ENCODE results near the gene XRCC6.
A peak's percentile ranks its signal among the peaks of the same experiment; 100 is the strongest.

The XRCC6 gene

DNA sequence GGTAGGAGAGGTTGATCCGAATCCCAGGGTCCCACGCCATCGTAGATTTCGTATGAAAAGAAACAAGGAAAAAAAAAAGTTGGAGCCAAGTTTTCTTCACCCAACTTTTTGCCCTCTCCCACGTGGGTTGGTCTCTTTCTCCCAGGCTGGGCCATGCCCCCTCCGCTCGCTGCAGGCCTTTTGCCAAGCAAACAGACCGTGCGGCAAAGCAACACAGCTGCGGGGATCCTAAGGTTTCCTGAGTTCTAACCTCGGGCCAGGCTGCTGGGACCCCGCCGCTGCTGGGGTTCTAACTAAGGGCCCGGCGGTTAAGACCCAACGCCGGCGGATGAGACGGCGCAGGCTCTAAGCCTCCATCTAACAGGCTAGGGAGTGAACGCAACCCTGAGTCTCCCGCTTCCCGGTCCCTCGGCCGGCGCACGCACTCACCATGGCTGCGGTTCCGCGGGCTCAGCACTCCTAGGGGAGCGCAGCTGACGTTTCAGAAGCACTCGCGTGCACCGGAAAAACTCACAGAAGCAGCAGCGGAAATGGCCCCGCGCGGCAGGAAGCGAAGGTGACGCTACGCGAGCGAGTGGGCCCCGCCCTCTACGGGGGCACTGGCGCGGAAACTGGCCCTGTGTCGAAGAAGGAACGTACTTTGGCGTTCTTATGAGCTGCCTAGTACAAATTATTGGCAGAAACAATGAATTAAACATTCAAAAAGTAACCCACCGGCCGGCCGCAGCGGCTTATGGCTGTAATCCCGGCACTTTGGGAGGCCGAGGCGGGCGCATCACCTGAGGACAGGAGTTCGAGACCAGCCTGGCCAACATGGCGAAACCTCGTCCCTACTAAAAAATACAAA, 67.5 kb downstream of the XRCC6 start, which contains the start of gene SNU13:
SNU13 (minus strand) TSS at position 503 of the 847 bp plus-strand sequence; CDS start at position 432, 71 bp downstream.
- peak; percentile 92 for DNase-seq

DNA sequence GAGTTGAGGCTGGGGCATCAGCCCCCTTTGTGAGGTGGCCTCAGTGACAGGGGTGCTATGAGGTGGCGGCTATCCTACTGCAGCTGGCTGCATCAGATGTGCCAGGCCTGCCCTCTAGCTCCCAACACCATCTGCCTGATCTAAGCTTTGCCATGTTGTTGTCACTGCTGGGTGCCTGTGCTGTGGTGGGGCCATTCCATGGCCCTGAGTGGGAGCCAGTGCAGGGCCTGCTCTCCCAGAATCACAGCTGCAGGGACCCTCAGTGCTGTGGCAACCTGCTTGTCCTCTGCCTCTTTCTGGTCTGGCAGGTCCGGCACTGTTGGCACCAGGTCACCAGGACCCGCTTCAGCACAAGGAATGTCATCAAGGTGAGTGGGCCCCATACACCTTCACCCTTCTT, 69.4 kb downstream of the XRCC6 start:
- DNase-seq = no peak

DNA sequence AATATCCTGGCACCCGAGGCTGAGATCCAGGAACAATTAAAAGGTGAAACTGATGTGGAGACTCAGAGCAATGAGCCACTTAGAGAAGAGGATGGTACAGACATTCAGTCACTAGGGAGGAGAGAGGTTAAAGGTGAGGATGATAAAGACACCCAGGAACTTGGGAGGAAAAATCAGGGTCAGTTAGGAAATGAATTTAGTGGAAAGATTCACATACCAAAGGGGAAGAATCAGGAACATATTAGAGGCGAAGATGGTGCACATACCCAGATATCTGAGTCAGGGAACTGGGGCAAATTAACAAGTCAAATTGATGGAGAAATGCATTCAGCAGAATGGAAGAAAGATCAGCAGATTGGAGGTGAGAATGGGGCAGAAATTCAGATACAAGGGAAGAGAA, 74.1 kb downstream of the XRCC6 start:
- no peak for DNase-seq

DNA sequence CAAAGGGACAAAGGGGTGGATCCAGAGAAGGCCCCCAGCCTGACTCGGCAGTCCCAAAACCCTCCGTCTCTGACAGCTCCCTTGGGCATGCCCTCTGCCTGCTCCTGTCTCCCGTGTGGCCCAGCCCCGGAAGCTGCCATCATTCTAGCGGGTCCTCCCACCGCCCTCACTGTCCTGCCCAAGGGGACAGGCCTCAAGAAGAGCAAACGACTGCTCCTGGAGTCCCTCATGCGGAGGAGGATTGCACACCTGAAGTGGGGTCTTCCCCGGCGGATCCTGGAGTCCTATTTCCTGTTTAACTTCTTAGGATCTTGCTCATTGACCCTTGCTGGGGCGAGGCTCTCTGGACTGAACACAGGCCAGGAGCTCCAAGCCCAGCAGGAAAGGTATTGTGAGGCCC, 75.6 kb downstream of the XRCC6 start:
- DNase-seq = no peak

DNA sequence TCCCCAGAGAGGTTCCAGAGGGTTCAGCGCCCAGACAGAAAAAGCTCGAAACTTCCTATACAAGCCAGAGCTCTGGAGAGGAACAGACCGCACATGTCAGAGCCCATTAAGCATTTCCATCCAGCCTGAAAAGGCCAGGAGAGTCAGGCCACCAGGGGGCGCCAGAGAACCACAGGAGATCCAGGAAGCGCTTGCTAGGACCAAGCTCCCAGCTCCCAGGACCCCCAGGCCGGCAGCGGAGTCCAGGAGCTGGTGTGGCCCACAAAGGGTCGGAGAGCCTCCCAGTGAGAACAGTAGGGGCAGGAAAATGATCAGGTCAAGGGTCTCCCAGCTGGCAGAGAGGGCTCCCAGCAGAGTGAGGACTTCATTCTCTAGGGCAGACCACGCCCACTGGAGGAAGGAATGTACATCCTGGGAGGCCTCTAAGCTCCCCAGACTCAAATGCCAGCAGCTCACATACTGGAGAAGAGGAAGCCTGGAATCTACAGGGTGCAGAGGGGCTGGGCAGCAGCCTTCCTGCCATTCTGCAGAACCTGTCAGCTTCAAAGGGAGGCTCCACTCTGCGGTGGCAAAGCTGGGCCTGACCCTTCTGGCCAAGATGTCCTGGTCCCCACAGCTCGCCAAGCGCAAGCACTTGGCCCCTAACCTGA, 76.2 kb downstream of the XRCC6 start:
- DNase-seq = peak; percentile 92

DNA sequence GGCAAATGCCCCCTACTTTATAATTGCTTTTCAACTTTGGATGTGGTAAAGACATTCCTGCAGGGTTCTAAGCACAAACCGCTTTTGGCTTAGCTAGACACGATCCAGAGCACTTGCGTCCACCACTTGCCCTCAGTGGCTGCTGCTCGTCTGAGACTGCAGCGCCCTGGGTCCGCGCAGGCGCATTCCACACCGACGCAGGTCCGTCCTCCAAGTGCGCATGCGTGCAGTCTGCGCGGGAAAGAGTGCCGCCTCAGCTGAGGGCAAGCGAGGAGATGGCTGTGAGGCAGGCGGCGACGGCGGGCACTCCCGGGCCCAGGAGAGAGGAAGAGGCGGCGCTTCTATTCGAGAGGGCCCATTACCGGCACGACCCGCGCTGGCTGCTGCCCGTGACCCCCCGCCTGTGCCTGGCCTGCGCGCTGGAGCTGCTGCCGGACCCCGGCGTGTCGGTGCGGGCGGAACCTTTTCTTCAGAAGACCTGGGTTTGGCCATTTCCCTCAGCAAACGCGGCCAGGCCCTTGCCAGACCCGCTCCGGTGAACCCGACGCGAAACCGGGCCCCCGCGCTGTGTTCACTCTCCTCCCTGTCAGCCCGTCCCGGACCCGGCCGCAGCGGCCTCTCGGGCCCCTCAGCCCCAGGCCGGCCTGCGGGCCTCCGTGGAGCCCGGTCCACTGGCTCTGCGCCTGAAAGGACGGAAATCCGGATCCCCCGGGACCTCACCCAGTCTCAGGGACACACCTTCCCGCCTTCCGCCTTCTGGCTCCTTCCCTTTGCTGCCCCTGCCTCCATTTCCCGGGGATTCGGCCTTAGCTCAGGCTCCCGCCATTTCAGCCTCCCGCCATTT, 78.4 kb downstream of the XRCC6 start, which contains the start of gene MEI1:
MEI1 (plus strand) TSS at position 240 of the 844 bp plus-strand sequence; CDS start at position 276, 36 bp downstream.
- peak; percentile 84 for DNase-seq

DNA sequence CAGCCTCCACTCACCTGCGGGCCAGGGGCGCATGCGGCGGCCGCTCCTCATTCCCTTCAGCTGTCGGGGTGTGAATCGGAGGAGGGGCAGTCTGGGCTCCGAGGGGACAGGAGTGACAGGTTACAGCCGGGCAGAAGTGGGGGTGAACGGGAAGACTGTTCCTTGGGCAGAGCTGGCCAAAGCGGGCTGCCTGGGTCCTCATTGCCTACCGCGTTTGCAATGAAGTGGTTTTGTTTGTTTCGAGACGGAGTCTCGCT, 78.9 kb downstream of the XRCC6 start:
- no peak for DNase-seq

DNA sequence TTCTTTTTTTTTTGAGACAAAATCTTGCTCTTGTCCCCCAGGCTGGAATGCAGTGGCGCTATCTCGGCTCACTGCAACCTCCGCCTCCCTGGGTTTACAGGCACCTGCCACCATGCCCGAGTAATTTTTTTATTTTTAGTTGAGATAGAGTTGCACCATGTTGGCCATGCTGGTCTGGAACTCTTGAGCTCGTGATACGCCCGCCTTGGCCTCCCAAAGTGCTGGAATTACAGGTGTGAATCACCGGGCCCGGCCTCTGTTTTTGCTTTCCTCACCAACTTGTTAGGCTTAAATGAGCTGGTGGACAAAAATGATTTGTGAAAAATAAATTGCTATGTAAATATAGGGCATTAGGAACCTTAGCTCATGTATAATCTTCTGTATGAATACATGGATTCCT, 81.7 kb downstream of the XRCC6 start:
- DNase-seq = no peak

DNA sequence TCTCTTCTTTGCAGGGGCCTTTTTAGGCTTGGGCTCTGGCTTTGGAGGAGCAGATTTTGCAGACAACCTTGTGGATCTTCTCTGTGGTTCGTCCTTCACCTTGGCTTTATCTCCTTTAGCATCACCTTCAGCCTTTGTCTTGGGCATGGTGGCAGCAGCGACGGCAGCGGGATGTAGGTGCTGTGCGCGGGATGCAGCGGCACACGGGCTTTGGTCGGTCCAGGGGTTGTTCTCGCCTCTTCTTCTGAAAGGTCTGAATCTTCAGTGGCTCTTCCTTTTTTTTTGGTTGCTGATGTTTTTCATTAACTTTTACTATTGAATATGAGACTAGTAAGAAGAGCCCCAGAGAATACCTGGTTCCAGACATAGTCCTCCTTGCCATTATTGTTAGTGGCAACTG, 88.2 kb downstream of the XRCC6 start:
- no peak for DNase-seq

DNA sequence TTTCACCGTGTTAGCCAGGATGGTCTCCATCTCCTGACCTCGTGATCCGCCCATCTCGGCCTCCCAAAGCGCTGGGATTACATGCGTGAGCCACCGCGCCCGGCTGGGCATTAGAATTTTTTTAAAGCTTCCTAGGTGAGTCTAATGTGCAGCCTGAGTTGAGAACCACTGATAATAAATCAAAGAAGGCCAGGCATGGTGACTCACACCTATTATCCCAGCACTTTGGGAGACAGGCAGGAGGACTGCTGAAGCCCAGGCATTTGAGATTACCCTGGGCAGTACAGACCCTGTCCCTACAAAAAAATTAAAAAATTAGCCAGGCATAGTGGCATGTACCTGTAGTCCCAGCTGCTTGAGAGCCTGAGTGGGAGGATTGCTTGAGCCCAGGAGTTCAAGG, 91.9 kb downstream of the XRCC6 start:
- no peak for DNase-seq

All from left hindlimb (tissue), 1 donor.